Thyroid gland (tissue), 4 donors: Measurements from ENCODE around the gene MAN2B1. TPM values are rescaled to one million over a fixed set of nuclear protein-coding genes. Genes with fewer than 3 reads are reported as not detected.

Source experiments
- DNase-seq, 2 donors: peaks; one replicate each; pipeline ENCODE4 v3.0.0-alpha.2; 2019
- H3K27ac ChIP-seq, 3 donors: fragments of 200-600 bp; sonication (generic); 1 replicate in 2 of 3; 2 replicates in 1 of 3; pipeline ENCODE4 v1.5.1; 2016 to 2019; ENCODE audit warnings: mild to moderate bottlenecking in 1 of 3, moderate library complexity in 1 of 3
- H3K27me3 ChIP-seq: fragments of 200-600 bp; sonication (generic); one replicate; pipeline ENCODE4 v1.5.1; 2019
- H3K36me3 ChIP-seq, 2 donors: fragments of 200-600 bp; sonication (generic); one replicate each; pipeline ENCODE4 v1.5.1; 2016 to 2019
- H3K4me1 ChIP-seq, 2 donors: fragments of 200-600 bp; sonication (generic); one replicate each; pipeline ENCODE4 v1.5.1; 2017 to 2019
- H3K4me3 ChIP-seq, 3 donors: fragments of 200-600 bp; sonication (generic); replicated peaks in 1 of 3; 1 replicate in 2 of 3; 2 replicates in 1 of 3; pipeline ENCODE4 v1.5.1; 2016; ENCODE audit warnings: mild to moderate bottlenecking in 1 of 3
- H3K9me3 ChIP-seq: fragments of 200-600 bp; sonication (generic); one replicate; pipeline ENCODE4 v1.5.1; 2017
- POLR2A ChIP-seq, 2 donors: fragments of 450-650 bp; IDR thresholded peaks; one replicate each; pipeline ENCODE4 v1.6.1; 2017; ENCODE audit warnings: antibody characterized with exemption in 2 of 2, mild to moderate bottlenecking in 2 of 2, moderate library complexity in 1 of 2
- WGBS, 2 donors: methylation state at CpG; one replicate each; pipeline ENCODE4 v1.1.5; 2017; 5-methylcytosine and 5-hydroxymethylcytosine counted together
- intact Hi-C: fragments of 100-400 bp; cut with DNase I; formaldehyde crosslinking; loops from one replicate; pipeline ENCODE4 v1.15.1; 2023
- total RNA-seq, 4 donors: library from RNA; depleted of rRNA; stranded (reverse); fragments of >200 nt; gene quantifications; one replicate each; pipeline ENCODE4 v1.2.3, GENCODE V29; 2016
- TF ChIP-seq, protein P1 (sequence below), 6 experiments: fragments of 200-600 bp in 3 of 6; fragments of 450-650 bp in 3 of 6; sonication (generic) in 3 of 6; IDR thresholded peaks; one replicate each; pipeline ENCODE4 v1.5.1; 2016 to 2019; ENCODE audit warnings: antibody characterized with exemption in 6 of 6, mild to moderate bottlenecking in 2 of 6, inconsistent platforms in 1 of 6, moderate library complexity in 1 of 6

MAN2B1 gene
- total RNA-seq, 4 donors from 2014 or later: 38.0 to 106 (median 82.5) TPM

DNA sequence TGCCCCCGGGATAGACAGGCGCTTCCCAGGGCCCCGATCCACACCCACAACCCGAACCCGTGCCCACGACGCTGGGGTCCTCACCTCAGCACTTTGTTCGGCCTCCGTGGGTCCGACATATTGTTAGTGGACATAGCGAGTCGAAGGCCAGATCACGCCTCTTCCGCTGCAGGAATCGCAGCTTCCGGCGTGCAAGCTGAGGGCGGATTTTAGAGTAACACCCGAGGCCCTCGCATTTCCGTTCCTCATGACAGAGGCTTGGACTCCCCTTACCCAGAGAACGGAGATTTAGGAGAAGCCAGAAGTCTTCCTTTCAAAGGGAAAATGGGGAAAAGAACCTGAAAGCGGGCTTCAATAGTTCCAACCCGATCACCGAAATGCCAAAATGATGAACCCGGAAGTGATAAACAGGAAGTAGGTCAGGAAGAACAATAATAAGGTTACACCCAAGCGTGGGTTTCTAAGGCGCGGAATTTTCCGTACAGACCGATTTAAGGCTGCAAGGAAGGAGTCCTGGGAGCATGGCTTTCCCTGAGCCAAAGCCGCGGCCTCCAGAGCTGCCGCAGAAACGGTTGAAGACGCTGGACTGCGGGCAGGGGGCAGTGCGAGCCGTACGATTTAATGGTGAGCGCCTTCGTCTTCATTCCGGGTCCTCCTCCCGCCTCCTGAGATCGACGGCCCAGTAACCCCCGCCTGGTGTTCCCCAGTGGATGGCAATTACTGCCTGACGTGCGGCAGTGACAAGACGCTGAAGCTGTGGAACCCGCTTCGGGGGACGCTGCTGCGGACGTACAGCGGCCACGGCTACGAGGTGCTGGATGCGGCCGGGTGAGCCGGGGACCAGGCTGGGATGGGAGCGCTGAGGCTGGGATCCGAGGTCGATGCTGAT is 3.0 kb upstream of the MAN2B1 start:
- DNase-seq: peak; percentile 77 to 81
- Histone ChIP-seq H3K4me3 (peak overlapping the region; percentile 55 to 61 (median 61)), H3K27me3 (no peaks in the 10 kb centered on the region), H3K36me3 (peaks cover 17 to 19% of the 10 kb centered on the region in 2 donors), H3K9me3 (no peaks in the 10 kb centered on the region), H3K4me1 (peaks cover 21 to 34% of the 10 kb centered on the region in 2 donors), H3K27ac (peak overlapping the region; percentile 89 to 98 (median 95))
- 0 to 1% methylated on average over 31 to 39 of the region's 64 CpGs for WGBS, 2 donors
- TF ChIP-seq, protein P1, sequence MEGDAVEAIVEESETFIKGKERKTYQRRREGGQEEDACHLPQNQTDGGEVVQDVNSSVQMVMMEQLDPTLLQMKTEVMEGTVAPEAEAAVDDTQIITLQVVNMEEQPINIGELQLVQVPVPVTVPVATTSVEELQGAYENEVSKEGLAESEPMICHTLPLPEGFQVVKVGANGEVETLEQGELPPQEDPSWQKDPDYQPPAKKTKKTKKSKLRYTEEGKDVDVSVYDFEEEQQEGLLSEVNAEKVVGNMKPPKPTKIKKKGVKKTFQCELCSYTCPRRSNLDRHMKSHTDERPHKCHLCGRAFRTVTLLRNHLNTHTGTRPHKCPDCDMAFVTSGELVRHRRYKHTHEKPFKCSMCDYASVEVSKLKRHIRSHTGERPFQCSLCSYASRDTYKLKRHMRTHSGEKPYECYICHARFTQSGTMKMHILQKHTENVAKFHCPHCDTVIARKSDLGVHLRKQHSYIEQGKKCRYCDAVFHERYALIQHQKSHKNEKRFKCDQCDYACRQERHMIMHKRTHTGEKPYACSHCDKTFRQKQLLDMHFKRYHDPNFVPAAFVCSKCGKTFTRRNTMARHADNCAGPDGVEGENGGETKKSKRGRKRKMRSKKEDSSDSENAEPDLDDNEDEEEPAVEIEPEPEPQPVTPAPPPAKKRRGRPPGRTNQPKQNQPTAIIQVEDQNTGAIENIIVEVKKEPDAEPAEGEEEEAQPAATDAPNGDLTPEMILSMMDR (IDR thresholded peaks at IDR 0.05): no peak
- peak in 1 of 2 donors; percentile 50 for TF ChIP-seq POLR2A (IDR thresholded peaks at IDR 0.05)
- intact Hi-C loops: loop anchor here (10.0 kb wide), 1 partner anchor 175 kb away; no protein-coding TSS in a partner anchor

DNA sequence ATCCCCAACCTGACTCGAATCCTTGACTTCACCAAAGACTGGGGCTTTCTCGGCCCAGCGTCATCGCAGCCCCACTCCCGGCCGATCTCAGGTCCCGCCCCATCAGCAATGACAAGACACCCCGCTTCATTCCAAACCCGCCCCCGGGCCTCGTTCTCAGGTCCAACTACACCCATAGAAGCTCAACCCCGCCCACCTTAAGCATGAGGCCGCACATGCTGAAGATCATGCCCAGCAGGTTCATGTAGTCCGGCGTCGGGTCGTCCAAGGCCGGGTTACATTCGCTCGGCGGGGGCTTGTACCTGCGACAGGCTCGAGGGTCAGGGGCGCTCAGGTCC is 2.4 kb upstream of the MAN2B1 start:
- intact Hi-C loops: no loop called here
- no peak for TF ChIP-seq POLR2A (IDR thresholded peaks at IDR 0.05)
- TF ChIP-seq, protein P1 (IDR thresholded peaks at IDR 0.05): no peak
- peak overlapping the region; percentile 89 to 98 (median 95) for H3K27ac ChIP-seq
- 0% methylated on average over 12 to 24 of the region's 24 CpGs for WGBS, 2 donors
- H3K36me3 ChIP-seq: peaks cover 11 to 12% of the 10 kb centered on the region in 2 donors
- peak overlapping the region; percentile 55 to 61 (median 61) for H3K4me3 ChIP-seq
- DNase-seq: peak; percentile 56 to 68
- H3K9me3 ChIP-seq: no peaks in the 10 kb centered on the region
- peaks cover 21 to 34% of the 10 kb centered on the region in 2 donors for H3K4me1 ChIP-seq
- no peaks in the 10 kb centered on the region for H3K27me3 ChIP-seq

DNA sequence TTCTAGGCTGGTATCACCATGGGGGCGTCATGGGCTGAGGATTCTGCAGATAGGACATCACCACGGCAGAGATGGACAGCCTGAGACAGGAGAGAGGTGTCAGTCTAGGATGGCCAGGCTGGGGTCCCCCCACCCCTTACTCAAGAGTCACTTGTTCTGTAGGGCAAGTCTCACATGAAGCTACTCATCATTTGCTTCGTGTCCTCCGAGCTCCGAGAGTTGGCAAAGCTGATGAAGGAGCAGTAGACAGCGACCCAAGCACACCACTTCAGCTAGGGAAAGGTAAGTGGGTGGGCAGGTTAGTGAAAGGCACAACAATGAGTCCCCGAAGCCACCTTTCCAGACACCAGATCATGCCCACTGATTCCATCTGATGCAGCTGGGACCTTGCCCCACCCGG is 1.8 kb upstream of the MAN2B1 start:
- intact Hi-C loops: no loop called here
- no peaks in the 10 kb centered on the region for H3K9me3 ChIP-seq
- DNase-seq: no peak
- peaks cover 10 to 13% of the 10 kb centered on the region in 2 donors for H3K36me3 ChIP-seq
- peak overlapping the region; percentile 55 to 61 (median 61) for H3K4me3 ChIP-seq
- WGBS, 2 donors: 62 to 70% methylated on average over 7 to 8 of the region's 8 CpGs
- no peaks in the 10 kb centered on the region for H3K27me3 ChIP-seq
- TF ChIP-seq POLR2A (IDR thresholded peaks at IDR 0.05): no peak
- TF ChIP-seq, protein P1 (IDR thresholded peaks at IDR 0.05): no peak
- H3K4me1 ChIP-seq: peaks cover 21 to 34% of the 10 kb centered on the region in 2 donors
- H3K27ac ChIP-seq: peak overlapping the region in 2 of 3 donors; percentile 95 to 98

DNA sequence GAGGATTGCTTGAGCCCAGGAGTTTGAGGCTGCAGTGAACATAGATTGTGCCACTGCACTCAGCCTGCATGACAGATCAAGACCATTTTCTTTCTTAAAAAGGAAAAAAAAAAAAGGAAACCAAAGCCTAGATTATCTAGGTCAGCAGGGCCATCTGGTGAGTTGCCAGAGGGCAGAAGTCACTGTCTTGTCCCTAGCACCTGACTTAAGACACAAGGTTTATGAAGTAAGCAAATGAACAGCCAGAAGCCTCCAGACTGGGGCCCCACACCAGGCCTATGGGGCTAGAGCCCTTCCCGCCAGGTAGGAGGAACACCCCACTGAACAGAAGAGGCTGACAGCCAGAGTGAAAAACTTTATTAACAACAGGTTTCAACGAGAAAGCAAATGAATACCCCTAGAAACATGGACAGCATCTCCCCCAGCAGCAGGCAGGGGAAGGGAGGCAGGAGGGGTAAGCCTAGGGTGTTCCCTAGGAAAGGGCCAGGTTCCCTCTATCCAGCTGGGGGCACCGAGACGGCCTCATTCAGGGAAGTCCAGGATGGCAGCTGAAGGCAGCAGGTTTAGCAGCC is 1.3 kb upstream of the MAN2B1 start:
- Histone ChIP-seq H3K27ac (no peak overlapping the region), H3K9me3 (no peaks in the 10 kb centered on the region), H3K4me1 (peaks cover 21 to 34% of the 10 kb centered on the region in 2 donors), H3K4me3 (peak overlapping the region in 1 of 3 donors; percentile 61), H3K27me3 (no peaks in the 10 kb centered on the region), H3K36me3 (peaks cover 7 to 16% of the 10 kb centered on the region in 2 donors)
- DNase-seq: no peak
- no peak for TF ChIP-seq POLR2A (IDR thresholded peaks at IDR 0.05)
- TF ChIP-seq, protein P1 (IDR thresholded peaks at IDR 0.05): no peak
- intact Hi-C loops: loop anchor here (2.0 kb wide), 1 partner anchor 103 kb away; no protein-coding TSS in a partner anchor
- WGBS, 2 donors: 75% methylated on average over 4 of the region's 4 CpGs
